Endothelial cell of hepatic sinusoid (primary cell): ENCODE data around the gene KRT80.

Experiments
- in situ Hi-C: cut with HindIII; loops from 2 replicates; pipeline ENCODE4 v1.10.0; 2017; ENCODE audit warnings: low sequenced_read_pairs

The KRT80 gene

GRCh38 chr12:52200781-52201450 lies 9.1 kb upstream of the KRT80 start:
- in situ Hi-C loops, result no loop called here

DNA sequence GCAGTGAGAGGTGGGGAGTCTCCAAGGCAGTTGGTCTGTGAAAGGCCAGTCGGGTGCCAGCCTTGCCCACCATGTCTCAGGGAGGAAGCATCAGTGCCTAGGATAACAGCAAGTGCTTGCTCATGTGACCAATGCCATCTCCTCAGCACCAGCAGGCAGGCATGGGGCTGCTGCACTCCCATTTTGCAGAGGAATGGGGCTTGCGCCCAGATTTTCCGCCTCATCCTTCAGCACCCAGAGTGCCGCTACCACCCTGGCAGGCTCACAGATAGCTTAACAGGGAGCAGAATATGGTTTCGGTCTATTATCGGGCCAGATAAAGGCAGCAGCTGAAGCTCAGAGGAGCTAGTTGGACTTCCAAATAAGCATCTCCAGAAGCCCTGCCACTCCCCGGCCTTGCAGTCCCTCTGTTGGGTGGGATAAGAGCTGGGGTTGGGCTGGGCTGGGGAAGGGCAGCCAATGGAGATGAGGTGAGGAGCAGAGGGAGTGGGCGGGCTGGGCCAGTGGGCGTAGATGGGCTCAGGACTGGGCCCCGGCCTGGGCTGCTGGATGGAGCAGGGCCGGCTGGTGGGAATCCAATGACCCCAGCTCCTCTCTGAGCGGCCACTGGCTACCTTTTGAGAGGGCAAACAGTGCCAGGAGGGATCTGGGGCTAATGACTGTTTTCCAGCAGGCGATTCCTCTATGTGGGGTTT lies 8.4 kb upstream of the KRT80 start:
- in situ Hi-C loops, result no loop called here

GRCh38 chr12:52199294-52199919 lies 7.6 kb upstream of the KRT80 start:
- in situ Hi-C loops, result no loop called here

DNA sequence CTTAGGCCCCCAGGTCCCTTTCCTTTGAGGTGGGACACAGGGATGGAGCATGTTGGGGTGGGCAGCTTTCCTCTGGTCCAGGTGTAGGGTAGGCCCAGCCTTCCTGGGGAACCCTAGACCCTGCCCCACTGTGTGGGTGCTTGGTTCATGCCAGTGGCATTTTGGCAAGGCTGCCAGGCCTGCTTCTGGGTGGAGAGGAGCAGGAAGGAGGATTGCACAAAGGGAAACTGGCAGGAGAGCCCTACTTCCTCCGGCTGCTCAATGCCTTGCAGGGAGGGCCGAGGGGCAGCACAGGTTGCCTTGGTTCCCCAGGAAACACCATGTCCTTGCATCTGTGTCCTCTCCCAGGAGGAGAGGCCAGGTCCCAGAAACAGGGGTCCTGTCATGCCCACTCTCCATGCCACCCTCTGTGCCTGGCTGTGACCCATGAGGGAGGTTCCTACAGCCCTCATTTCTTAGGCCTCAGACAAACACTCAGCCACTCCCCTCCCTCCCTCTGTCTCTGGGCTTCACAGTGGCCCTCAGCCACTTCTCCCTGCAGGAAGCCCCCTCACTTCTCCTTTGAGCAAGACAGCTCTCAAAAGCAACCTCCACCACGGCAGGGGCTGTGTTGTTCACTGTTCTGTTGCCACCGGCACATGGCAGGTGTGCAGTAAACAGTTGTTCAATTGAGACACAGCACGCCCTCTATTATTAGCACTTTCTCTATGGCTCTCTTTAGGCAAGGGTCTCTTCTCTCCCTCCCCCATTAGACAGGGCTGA lies 6.8 kb upstream of the KRT80 start:
- in situ Hi-C loops, result no loop called here

GRCh38 chr12:52197371-52198231 lies 5.8 kb upstream of the KRT80 start:
- in situ Hi-C loops, result no loop called here

DNA sequence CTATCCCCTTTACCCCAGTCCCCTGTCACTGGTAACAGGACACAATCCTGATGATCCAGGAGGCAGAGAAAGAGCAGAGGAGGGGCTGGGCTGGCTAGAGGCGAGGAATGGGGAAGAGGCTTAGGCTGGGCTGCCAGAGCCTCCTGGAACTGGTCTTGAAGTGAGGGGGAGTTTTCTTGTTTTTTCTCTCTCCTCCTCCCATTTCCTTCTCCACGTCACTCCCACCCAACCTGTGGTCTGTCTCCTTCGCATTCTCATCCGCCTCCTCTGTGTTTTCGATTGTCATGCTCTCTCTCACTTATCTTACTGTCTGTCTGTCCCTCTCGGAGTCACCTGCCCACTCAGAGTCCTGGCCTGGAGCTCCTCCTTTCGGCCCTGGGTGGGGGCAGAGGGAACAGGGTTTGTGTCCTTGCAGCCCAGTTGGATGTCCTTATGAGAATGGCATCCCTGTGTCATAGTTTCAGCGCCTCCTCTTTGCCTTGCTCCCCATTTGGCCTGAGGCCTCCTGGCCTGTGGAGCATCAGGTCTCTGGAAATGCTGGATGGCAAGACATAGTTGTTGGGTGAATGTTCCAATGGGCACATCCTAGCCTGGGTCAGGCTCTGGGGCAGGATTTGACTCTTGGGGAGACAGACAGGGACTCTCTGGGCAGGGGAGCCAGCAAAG lies 3.4 kb upstream of the KRT80 start:
- in situ Hi-C loops, result no loop called here

DNA sequence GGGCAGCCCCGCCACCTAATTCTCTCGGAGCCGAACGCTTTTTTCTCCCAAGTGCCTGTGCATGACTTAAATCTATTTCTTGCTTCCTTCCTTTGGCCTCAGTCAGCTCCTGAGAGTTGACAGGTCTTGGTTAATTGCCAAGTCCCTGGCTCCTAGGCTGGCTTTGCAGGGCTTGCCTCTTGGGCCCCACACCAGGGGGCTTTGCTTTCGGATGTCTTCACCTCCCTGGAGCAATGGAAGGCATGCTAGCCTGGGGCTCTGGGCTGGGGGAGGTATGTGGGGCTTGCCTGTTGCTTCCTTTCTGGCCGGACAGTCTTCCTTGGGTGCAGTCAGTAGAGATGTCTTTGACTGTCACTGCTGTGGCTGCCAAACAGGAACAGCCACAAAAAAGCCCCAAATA lies 2.2 kb upstream of the KRT80 start:
- in situ Hi-C loops, result no loop called here

GRCh38 chr12:52193532-52193931 lies 1.7 kb upstream of the KRT80 start:
- in situ Hi-C loops, result no loop called here

DNA sequence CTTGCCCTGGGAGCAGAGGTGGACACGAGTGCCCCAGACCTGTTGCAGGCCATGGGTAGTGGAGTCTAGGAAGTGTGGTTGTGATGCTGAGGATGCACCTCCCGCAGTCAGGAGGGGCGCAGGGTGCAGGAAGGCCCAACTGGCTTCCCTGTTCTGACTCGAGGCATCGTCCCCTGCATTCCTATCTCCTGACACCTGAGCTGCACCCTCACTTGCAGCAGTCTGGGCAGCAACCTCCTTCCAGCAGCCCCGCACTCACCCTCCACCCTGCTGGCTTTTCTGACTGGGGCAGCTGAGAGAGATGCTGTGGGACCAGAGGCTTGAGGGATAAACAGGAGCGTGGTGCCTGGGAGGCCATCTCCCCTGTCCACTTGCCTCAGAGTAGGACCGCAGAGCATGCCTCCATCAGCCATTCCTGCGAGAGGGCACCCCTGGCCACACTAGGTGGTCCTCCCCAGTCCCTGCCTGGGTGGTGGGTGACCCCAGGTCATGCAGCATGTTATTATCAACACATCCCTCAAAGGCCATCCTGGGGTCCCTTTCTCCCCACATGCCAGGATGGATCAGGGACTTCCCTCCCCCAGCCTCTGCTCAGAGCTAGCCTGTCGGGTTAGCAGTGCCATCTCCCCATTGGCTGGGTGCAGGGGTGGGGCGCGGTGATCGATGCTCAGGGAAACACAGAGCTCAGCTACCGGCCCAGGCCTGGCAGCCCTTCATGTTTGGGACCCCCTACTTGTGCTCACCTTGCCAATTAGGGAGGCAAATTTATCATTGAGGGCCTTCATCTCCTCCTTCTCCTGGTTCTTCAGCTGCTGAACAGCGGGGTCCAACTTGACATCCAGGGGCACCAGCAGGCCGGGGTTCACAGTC lies 719 bp downstream of the KRT80 start:
- in situ Hi-C loops, result no loop called here

GRCh38 chr12:52189376-52190174 lies 2.2 kb downstream of the KRT80 start:
- in situ Hi-C loops, result no loop called here

DNA sequence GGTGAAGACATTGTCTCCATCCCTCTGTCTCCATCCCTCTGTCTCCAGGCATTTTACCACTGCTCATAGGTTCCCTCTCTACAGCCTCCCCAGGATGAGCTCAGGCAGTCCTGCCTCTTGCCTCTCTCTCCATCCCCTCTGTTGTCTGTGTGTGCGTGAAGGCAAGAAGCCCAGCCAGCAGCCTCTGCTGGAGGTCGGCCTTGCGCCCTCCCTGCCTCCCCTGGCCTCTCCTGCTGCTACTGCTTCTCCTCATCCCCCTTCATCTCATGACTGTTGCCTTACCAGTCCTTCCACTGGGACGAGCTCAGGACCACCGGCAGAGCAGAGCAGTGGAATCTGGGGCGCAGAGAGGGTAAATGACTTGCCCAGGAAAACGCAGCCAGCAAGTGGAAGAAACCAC lies 3.2 kb downstream of the KRT80 start:
- in situ Hi-C loops, result no loop called here

DNA sequence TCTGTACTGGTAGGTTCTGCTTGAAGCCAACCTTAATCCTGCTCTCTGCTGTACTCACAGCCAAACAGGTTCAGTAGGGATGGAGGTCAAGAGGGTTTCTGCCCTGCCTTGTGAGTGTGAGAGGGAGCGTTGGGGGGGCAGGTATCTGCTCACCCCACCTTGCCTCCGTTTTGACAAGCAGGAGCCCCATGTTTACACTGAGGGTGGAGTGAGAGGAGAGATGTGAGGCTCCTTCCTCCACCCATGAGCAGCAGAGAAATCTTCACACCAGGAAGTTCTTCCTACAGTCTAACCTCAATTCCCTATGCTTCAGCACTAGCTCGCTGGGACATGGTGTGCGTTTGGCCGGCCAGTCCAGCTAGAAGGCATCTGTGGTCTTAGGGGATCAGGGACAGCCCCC lies 4.2 kb downstream of the KRT80 start:
- in situ Hi-C loops, result no loop called here

DNA sequence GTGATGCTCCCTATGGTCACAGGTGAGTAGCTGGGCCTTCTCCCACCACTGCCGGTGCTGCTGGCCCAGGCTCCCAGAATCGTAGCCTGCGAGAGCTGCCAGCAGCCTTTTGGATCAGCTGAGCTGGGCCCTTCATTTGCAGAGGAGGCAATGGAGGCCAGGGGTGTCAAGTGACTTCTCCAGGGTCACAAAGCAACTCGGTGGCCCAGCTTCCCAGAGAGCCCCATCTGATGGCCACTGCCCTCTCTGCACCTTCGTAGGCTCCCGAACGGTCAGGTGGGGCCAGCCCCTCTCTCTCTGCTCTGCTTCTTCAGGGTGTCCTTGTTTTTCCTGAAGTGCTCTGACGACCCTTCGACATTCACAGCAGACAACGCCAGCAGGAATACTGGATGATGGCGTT lies 4.6 kb downstream of the KRT80 start:
- in situ Hi-C loops, result no loop called here

DNA sequence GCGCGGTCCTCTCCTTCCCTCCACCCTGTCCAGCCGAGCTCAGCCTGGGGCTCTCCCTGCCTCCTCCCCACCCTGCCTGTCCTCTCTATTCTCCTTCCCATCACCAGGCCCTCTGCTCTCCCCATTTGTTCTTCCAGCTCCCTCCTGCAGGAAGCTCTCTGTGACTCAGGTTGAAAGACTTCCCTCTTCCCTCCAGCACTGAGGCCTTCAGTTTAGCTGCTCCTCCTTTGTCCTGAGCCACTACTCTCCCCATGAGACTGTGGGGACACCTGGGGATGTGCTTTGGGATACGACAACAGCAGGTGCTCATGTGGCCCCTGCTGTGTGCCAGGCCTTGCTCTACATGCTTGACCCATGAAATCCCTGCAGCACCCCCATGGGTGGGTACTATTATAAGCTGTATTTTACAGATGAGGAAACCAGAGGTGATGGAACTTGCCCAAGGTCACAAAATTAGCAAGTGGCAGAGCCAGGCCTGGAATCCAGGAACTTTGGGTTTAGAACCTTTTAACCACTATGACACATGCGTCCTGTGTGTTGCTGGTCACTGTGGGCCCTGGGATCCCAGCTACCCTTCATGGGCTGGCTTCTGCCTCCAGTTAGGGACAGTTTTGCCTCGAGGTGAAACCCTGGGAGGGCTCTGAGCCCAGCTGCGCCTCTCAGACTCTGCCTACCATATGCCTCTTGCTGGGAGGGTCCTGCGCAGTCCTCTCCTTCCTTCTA lies 5.5 kb downstream of the KRT80 start:
- in situ Hi-C loops, result no loop called here

DNA sequence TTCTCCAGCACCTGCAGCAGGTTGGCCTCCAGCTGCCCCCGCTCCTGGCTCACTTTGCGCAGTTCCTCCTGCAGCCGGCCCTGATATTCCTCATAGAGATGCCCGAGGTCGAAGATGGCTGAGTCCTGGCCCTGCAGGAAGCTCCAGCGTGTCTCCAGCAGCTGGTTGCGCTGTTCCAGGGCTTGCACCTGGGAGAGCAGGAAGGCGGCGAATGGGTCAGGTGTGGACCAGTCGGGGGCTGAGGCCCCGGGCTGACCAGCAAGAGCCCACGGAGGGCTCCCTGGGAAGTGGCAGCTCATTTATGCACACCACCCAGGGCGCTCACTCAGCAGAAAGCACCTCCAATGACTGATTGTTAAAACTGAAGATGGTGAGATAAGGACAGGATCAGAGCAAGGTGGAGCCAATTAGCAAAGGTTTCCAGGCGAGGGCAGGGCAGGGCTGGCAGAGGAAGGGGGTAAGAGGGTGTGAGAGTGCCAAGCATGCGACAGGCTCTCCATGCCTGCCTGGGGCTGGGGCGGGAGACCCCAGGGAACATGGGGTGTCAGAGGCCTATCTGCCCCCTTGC lies 6.3 kb downstream of the KRT80 start:
- in situ Hi-C loops, result no loop called here

- in situ Hi-C loops, result no loop called here
Observed at GRCh38 chr12:52184813-52185212, 7.0 kb downstream of the KRT80 start.

GRCh38 chr12:52183971-52184370 lies 7.8 kb downstream of the KRT80 start:
- in situ Hi-C loops, result no loop called here
